COLO829 (cell line): ENCODE data around the gene RNF121.

Experiments used
- DNase-seq: peaks from one replicate; pipeline ENCODE4 v3.0.0; 2012; ENCODE audit warnings: low spot score

The RNF121 gene

DNA sequence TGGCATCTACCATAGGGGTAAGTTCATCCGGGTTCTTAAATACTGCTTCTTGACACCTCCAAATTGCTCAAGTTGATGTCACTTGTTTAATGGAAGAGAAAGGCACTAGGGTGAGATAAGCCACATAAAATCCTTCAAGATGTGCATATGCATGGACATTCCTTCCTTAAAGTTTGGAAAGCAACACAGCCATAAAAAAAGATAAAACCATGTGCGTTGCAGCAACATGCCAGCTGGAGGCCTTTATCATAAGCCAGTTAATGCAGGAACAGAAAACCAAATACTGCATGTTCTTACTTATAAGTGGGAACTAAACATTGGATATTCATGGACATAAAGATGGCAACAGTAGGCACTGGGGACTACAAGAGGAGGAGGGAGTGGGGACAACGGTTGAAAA, 61.9 kb downstream of the RNF121 start:
- DNase-seq, result no peak

DNA sequence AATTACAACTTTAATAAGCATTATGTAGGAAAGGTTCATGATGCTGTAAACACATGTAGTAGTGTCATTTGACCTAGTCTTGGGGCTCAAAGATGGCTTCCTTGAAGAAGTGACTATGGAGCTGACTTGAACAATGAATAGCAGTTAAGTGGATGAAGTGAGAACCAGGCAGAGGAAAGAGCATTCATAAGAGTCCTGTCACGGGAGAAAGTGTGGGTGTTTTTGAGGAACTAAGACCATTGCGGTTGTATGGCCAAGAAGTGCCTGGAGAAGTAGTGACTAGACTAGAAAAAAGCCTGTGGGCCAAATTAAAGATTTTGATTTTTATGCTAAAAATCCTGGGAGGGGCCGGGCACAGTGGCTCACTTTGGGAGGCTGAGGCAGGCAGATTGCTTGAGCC, 62.6 kb downstream of the RNF121 start:
- DNase-seq, result no peak

DNA sequence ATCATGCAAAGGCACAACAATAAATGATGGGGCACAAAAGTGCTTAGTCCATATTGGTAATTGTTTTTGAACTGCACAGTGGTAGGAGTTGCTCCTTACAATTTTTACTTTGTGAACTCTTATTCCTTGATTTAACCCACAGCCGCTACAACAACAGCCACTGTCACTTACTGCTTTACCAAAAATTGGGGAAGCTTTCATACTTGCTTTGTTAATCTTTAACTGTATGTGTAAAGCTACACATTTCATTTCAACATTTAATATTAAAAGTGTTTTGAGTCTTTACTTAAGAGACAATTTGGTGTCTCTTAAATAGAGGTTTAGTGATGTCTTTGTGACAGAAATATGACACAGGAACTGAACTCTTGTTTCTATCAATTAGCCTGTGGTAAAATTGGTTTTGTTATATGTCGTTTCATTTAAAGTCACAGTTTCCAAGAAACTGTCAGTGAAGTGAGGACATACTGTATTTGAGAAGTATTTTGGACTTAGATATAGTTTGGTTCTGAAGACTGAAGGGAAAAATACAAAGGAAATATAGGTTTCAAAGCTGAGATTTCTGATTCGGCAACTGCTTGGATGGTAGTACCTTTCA, 63.4 kb downstream of the RNF121 start:
- no peak for DNase-seq

DNA sequence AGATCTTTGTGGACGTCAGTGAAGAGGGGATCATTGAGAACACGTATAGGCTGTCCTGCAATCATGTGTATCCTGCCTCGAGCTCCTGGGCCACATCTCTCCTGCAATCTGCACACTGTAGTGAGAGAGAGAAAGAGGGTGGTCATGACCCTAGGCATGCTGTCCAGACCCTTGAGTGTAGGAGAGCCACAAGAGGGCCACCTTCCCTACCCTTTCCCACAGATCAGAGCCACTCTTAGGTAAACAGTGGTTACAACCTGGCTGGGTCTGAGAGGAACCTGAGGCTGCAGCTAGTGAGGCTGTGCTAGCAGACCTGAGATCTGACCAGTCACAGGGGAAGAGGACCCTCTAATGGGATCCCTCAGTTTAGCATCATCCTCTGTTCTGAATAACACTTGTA, 65.9 kb downstream of the RNF121 start:
- DNase-seq, result no peak

DNA sequence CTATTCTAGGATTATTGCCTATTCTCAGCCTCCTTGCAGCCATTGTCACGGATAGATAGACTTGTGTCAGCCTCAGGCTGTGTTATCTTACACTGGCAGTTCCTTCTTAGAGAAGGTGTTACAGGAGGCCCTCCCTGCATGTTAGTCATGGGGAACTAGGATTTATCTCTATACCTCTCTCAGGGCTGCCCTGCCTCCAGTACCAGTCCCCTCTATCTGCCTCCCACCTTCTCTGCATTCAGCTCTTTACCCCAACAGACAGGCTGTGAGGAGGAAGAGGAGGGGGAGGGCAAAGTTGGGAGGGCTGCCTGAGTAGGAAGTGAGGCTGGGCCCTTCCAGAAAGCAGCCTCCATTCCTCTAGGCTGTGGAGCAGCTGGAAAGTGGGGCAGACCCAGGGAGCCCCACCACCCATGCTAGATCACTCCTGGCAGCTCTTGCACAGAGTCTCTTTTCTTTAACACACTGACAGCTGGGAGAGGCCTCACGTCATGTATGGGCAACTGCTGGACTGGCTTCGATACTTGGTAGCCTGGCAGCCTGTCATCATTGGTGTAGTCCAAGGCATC, 67.0 kb downstream of the RNF121 start:
- no peak for DNase-seq

DNA sequence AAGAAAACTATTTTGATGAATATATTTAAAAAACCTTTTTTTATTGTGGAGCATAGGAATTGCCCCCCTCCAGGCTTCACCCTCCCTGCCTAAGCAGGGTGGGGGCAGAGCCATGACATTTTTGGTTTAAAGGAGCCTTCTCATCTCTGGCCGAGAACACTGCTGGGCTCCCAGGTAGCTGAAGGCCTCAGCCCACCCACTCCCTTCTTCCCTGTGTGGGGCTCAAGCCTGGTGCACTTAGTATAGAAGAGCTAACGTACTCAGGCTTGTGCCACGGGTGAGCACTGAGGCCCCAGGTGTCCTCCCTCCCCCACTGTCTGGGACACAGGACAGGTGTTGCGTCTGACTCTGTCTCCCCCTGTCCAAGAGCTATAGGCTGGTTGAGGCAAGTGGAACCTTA, 67.7 kb downstream of the RNF121 start:
- no peak for DNase-seq

DNA sequence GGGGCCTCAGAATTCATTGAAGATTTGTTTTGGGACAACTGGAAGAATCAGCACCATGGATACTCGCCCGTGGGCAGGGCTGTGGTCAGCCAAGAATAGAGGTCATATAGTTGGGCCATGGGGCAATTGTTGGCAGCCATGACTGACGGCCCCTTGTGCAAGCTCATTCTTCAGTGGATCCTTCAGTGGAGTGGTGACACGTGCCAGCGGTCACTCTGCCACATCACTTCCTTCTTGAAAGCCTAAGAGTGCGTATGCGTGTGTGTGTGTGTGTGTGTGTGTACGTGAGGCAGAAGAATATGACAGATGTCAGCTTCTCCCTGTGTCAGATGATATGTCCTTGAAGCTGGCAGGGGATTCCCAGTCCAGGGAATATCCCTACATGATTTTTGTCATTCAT, 68.1 kb downstream of the RNF121 start:
- no peak for DNase-seq

DNA sequence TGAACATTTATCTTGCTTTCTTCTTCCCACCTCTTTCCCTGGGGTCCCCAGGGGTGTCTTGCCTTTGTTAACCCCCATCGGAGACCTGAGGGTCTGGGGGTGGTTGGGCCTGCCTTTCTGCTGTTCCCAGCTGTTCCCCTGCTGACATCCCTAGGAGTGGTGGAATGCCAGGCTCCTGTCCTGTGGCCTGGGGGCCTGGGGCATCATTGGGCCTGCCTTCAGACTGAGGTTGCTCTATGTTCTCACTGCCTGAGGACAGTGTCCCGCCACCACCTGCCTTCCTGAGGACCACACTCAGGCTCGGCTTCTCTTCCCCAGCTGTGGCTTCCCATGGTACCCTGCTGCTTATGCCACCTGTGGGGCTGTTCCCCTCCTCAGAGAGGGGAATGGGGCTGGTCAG, 68.7 kb downstream of the RNF121 start:
- no peak for DNase-seq

DNA sequence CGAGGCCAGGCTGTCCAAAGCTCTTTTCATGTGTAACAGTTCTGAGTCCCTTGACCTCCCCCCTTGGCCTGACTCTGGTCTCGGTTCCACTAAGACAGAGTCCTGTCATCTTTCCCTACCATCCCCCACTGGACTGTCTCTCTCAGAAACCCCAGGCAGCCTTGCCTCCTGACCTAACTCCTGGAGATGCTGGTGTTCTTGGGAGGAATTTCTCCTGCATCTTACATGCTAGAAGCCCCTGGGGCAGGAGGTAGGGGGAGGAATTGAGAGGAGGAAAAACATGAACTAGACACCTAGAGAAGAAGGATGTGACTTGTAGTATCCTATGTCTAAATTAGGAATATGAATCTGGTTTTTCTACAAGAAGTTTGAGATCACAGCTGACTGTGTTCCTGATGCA, 69.2 kb downstream of the RNF121 start:
- DNase-seq, result no peak

DNA sequence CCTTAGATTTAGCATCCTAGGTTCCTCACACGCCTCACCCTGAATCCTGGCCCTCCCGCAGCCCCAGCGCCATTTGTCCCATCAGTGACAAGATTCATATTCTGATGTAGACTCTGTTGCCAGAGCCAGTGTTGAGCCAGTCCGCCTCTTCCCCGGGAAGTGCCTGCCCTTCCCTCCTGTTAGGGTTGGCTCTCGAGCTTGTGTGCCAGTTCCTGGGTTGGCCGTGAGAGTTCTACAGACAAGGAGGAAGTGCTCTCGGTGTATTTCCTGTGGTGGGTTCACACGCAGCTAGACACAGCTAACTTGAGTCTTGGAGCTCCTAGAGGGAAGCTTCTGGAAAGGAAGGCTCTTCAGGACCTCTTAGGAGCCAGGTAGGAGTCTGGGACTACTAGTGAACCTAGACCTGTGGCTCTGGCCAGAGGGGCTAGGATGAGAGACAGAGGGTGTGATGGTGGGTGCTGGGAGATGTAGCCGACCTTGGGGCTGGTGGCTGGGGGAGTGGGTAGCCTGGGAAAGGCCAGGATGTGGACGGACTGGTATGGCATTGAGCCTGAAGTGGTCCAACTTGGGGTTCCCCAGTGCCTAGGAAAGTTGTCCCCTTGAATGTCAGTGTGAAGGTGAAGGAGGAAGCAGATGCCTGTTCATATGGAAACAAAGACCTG, 69.9 kb downstream of the RNF121 start, which contains the start of gene IL18BP:
Gene IL18BP (plus strand): TSS at position 261 of the 662 bp plus-strand sequence. CDS start 1,076 bp downstream, outside the sequence.
- DNase-seq, result no peak

DNA sequence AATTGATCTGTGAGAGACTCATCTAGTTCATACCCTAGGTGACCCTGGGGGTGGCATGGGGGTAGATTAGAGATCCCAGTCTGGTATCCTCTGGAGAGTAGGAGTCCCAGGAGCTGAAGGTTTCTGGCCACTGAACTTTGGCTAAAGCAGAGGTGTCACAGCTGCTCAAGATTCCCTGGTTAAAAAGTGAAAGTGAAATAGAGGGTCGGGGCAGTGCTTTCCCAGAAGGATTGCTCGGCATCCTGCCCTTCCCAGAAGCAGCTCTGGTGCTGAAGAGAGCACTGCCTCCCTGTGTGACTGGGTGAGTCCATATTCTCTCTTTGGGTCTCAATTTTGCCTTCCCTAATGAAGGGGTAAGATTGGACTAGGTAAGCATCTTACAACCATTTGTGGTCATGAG, 70.5 kb downstream of the RNF121 start:
- no peak for DNase-seq

DNA sequence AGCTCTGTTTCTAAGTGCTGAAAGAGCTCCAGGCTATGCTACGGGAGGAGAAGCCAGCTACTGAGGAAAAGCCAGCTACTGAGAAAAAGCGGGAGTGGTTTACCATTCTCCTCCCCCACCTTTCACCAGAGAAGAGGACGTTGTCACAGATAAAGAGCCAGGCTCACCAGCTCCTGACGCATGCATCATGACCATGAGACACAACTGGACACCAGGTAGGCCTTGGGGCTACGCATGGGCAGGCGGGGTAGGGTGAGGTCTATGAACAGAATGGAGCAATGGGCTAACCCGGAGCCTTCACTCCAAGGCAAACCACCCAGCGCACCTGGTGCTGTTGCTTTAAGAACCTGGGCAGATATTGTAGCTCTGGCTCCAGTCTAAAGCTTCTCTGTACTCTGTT, 71.0 kb downstream of the RNF121 start:
- DNase-seq, result no peak

DNA sequence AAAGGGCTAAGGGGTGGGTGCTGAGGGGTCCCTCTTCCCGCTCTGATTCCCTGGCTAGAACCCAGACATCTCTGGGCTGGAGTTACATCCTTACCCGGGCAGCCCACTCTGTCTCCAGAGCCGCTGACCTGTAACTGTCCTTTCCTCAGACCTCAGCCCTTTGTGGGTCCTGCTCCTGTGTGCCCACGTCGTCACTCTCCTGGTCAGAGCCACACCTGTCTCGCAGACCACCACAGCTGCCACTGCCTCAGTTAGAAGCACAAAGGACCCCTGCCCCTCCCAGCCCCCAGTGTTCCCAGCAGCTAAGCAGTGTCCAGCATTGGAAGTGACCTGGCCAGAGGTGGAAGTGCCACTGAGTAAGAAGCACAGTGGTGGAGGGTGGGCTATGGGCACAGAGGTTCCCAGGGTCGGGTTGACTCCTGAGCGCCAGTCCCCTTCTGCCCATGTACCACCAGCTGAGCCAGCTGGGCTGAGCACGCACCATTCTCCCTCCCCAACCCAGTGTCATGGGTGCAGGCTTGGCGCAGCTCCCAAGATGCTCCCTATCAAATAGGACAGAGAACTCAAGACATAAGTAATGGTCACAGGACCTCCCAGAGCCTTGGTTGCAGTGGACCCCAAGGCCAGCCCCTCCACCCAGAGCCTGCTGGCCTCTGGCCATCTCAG, 71.5 kb downstream of the RNF121 start:
- no peak for DNase-seq

DNA sequence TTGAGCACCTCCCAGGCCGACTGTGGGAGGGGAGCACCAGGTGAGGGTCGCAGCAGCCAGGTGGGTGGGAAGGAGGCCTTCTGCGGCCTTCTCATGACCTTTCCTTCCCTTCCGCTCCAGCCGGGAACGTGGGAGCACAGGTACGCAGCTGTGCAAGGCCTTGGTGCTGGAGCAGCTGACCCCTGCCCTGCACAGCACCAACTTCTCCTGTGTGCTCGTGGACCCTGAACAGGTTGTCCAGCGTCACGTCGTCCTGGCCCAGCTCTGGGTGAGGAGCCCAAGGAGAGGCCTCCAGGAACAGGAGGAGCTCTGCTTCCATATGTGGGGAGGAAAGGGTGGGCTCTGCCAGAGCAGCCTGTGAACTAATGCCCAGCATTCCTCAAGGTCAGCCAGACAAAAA, 72.4 kb downstream of the RNF121 start:
- no peak for DNase-seq

DNA sequence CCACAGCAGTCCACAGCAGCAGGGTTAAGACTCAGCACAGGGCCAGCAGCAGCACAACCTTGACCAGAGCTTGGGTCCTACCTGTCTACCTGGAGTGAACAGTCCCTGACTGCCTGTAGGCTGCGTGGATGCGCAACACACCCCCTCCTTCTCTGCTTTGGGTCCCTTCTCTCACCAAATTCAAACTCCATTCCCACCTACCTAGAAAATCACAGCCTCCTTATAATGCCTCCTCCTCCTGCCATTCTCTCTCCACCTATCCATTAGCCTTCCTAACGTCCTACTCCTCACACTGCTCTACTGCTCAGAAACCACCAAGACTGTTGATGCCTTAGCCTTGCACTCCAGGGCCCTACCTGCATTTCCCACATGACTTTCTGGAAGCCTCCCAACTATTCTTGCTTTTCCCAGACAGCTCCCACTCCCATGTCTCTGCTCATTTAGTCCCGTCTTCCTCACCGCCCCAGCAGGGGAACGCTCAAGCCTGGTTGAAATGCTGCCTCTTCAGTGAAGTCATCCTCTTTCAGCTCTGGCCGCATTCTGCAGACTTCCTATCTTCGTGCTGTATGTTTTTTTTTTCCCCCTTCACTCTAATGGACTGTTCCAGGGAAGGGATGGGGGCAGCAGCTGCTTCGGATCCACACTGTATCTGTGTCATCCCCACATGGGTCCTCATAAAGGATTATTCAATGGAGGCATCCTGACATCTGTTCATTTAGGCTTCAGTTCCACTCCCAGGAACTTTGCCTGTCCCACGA, 73.2 kb downstream of the RNF121 start:
- no peak for DNase-seq

DNA sequence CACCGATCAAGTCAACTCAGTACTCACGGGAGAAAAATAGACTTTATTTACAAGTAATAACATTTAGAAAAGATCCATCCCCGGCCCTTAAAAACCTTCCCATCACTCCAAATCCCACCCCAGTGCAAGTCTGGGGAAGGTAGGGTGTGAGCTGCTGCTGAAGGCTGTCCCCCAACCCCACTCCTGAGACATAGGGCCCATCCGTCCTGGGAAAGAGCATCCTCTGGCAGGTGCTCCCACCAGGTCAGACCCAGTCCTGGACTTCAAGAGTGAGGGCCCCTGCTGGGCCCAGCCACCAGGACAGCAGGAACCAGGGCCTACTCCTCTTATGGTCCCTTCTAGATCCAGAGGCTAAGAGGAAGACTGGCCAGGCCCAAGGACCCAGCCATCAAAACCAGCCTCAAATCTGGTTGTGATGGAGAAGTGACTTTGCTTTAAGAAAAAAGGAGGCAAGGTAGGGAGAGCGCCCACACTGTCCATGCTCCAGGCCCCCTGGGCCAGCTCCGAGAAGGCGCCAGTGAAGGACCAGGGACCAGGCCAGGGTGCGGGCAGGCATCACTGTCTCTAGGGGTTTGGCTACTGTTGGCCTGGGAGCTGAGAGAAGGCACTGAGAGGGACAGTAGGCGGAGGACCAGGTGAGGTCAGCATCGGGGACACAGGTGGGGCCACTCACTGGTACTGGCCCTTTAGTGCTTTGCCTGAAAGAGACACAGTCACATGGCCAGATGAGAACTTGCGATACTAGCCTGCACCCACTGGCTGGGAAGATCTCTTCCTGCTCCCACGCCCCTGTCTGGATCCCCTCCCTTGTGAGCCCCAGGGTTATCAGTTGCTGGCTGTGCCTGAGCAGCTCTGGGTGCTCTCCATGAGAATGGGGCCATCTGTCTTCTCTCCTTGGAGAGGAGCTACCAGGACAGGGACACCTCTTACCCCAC, 74.3 kb downstream of the RNF121 start:
- no peak for DNase-seq

DNA sequence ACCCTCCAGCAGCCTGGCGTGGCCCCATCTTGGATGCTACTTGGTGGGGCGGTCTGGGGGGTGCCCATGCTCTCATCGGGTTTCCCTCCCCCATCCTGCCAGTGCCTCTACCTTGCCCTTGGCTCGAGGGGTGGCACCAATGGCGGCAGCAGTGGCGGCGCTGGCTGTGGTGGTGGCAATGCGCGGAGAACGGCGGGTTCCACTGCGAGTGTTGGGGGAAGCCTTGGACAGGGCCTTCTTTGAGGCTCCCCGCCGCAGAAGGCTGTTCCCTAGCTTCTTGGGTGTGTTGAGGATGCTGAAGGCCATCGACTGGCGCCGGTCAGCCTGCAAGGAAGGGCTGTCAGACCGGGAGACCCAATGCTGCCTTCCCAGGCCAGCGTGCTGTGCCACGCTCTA, 74.9 kb downstream of the RNF121 start:
- no peak for DNase-seq

DNA sequence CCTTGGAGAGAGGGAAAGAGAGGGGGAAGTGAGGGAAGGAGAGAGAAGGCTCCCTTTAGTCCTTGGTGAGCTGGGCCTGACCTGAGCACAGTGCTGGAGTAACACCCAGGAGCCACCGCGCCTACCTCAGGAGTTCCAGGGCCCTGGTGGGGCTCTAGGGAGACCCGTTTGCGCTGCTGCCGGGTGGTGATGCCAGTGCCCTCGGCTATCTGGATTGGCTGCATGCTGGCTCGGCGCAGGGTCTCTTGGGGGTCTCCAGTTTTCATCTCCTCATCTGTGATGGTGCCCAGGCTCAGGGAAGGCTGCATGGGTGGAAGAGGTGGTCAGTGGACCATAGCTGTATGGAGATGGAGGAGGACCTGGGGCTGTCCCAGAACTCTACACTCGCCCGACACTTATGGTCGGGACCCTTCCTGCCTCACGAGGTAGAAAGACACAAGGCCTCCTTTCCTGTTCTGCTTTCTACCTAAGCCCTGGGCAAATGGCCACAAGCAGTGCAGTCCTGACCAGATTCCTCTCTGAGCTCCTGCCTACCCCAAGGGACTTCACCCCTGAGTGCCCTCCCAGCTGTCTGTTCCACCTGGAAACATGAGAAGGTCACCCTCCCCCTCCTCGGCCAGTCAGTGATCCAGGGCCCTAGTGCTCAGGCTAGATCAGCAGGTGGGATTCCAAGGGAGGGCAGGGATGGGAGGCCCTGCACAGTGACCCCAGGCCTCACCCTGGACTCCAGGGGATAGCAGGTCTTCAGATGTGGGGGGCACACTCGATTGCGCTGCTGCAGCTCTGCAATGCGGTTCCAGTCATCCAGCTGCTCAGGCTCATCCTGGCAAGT, 75.9 kb downstream of the RNF121 start:
- DNase-seq, result no peak

DNA sequence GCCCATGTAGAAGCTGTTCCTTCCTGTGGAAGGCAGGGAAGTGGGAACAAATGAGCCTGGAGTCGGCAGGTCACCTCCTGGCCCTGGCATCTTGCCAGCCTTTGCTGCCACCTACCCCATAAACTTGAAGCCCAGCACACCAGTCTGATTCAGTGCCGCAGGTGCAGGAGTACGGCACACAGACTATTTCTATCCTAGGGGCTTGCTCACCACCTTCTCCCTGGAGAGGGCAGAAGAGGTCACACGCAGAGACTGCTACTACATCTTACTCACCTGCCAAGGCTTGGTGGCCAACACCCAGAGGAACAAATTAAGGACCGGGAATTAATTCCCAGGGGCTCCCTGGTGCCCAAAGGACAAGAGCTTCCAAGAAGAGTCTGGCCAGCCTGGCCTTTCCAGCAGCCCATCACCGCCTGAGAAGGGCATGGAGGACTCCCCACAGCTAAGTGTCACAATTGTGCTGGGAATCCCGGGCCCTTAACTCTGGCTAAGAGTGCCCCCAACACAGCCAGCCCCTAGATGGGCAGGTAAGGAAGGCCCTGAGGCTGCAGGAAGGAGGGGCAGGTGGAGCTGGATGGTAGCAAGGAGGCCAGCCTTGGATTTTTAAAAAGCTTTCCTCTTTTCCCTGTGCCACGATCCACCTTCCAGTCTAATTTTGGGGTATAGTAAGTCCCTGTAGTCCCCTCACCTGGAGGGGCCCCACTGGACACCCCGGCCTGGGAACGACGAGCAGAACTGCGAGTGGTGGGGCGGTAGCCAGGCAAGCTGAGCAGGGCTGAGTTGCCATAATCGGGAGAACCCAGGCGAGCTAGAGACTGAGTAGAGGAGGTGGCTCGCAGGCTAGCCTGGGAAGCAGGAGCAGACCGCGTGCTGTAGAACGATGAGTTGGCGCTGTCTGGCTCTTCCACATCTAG, 76.8 kb downstream of the RNF121 start:
- DNase-seq, result no peak
